HL-60 (cell line): ENCODE results near the gene RANGAP1.

Experiments
- DNase-seq, 2 experiments: peaks; one replicate each; pipeline ENCODE4 v3.0.0-alpha.2; 2010 to 2020; ENCODE audit warnings: low read depth in 1 of 2, low spot score in 1 of 2
- H3K27ac ChIP-seq: fragments of 250-450 bp; sonication (Bioruptor Pico); replicated peaks from 2 replicates; pipeline ENCODE4 v1.5.1; 2020; ENCODE audit warnings: mild to moderate bottlenecking, moderate library complexity
- H3K27me3 ChIP-seq: fragments of 250-450 bp; sonication (Bioruptor Pico); 2 replicates; pipeline ENCODE4 v1.5.1; 2021; ENCODE audit warnings: mild to moderate bottlenecking, moderate library complexity; ENCODE audit not compliant: insufficient read depth, poor library complexity, severe bottlenecking
- H3K4me3 ChIP-seq: replicated peaks from 2 replicates; pipeline ENCODE4 v1.5.1; 2011; ENCODE audit warnings: mild to moderate bottlenecking, control low read depth, low read length; ENCODE audit not compliant: insufficient read depth
- CTCF ChIP-seq: IDR thresholded peaks from one replicate; pipeline ENCODE4 v1.5.1; 2011; ENCODE audit warnings: low read length, control low read depth, inconsistent platforms; ENCODE audit not compliant: insufficient read depth
- GABPA ChIP-seq: IDR thresholded peaks from 2 replicates; pipeline ENCODE4 v1.6.1; 2012; ENCODE audit warnings: low read depth
- POLR2AphosphoS5 ChIP-seq: IDR thresholded peaks from 2 replicates; pipeline ENCODE4 v1.6.1; 2012; ENCODE audit warnings: low read depth
- SPI1 ChIP-seq: IDR thresholded peaks from 2 replicates; pipeline ENCODE4 v1.6.1; 2012; ENCODE audit warnings: low read depth, mild to moderate bottlenecking, borderline replicate concordance
- TF ChIP-seq, protein P1 (sequence below): IDR thresholded peaks from 2 replicates; pipeline ENCODE4 v1.6.1; 2012; ENCODE audit warnings: low read depth; ENCODE audit not compliant: insufficient replicate concordance

Gene RANGAP1

GRCh38 chr22:41289671-41290070 is 3.7 kb upstream of the RANGAP1 start:
- H3K4me3 ChIP-seq = no peak overlapping the region
- no peaks in the 10 kb centered on the region for H3K27me3 ChIP-seq
- peak in 1 of 2 experiments; percentile 44 for DNase-seq
- TF ChIP-seq GABPA (no peak), POLR2AphosphoS5 (no peak), CTCF (no peak), SPI1 (no peak)
- TF ChIP-seq, protein P1, sequence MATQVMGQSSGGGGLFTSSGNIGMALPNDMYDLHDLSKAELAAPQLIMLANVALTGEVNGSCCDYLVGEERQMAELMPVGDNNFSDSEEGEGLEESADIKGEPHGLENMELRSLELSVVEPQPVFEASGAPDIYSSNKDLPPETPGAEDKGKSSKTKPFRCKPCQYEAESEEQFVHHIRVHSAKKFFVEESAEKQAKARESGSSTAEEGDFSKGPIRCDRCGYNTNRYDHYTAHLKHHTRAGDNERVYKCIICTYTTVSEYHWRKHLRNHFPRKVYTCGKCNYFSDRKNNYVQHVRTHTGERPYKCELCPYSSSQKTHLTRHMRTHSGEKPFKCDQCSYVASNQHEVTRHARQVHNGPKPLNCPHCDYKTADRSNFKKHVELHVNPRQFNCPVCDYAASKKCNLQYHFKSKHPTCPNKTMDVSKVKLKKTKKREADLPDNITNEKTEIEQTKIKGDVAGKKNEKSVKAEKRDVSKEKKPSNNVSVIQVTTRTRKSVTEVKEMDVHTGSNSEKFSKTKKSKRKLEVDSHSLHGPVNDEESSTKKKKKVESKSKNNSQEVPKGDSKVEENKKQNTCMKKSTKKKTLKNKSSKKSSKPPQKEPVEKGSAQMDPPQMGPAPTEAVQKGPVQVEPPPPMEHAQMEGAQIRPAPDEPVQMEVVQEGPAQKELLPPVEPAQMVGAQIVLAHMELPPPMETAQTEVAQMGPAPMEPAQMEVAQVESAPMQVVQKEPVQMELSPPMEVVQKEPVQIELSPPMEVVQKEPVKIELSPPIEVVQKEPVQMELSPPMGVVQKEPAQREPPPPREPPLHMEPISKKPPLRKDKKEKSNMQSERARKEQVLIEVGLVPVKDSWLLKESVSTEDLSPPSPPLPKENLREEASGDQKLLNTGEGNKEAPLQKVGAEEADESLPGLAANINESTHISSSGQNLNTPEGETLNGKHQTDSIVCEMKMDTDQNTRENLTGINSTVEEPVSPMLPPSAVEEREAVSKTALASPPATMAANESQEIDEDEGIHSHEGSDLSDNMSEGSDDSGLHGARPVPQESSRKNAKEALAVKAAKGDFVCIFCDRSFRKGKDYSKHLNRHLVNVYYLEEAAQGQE = no peak
- H3K27ac ChIP-seq = no peak overlapping the region

- no peak for DNase-seq
- no peak for TF ChIP-seq GABPA
- TF ChIP-seq POLR2AphosphoS5 = no peak
- TF ChIP-seq SPI1 = no peak
- TF ChIP-seq, protein P1 = no peak
- no peak for TF ChIP-seq CTCF
- Histone ChIP-seq H3K4me3 (no peak overlapping the region), H3K27me3 (no peaks in the 10 kb centered on the region), H3K27ac (peak overlapping the region; percentile 87)
Measured at GRCh38 chr22:41288245-41288946, 2.4 kb upstream of the RANGAP1 start.

DNA sequence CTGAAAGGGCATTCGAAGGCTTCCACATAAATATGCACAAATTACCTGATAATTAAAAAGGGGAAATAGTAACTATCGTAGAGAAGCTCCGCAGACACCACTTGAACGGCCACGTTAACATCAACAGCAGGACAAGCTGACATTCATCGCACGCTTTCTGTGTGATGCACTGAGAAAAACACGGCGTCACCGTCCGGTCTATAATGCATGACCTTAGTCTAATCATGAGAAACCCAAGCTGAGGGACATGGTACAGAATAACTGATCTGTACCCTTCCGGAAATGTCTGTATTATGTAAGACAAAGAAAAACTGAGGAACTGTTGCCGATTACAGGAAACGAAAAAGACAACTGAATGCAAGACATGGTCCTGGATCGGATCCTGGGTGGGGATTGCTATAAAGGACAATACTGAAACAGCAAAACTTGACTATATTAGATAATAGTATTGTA is 678 bp upstream of the RANGAP1 start:
- TF ChIP-seq GABPA (0 out of 2 replicates have a peak, but pooled peaks have one; percentile 19), SPI1 (peak; percentile 63; the same call in 1 of the 2 replicates), CTCF (no peak), POLR2AphosphoS5 (peak; percentile 76; the same call in 1 of the 2 replicates)
- TF ChIP-seq, protein P1 = no peak
- DNase-seq = peak; percentile 65 to 69
- H3K4me3 ChIP-seq = peak overlapping the region; percentile 57
- H3K27ac ChIP-seq = peak overlapping the region; percentile 87
- no peaks in the 10 kb centered on the region for H3K27me3 ChIP-seq
